AG20443 (cell line): ENCODE measurements around the gene BIN1.

Experiments
- DNase-seq: peaks from one replicate; pipeline ENCODE4 v3.0.0; 2012; ENCODE audit warnings: low spot score, mixed read lengths

The BIN1 gene

GRCh38 chr2:126999106-126999756, 107.7 kb downstream of the BIN1 start:
- DNase-seq = no peak

DNA sequence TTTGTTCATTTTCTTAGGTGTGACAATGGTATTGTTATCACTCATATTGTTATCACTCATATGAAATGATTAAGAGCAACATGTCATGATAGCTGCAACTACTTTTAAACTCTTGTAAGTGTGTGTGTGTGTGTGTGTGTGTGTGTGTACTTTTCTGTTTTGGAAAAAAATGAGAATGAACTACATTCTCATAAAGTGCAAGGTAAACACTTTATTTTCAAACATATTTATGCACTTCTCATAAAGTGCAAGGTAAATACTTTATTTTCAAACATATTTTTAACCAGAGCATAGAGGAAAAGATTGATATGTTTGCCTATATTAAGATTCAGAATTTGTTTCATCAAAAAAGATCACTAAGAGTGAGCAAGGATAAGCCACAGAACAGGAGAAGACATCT, 108.5 kb downstream of the BIN1 start:
- no peak for DNase-seq
